Limb (tissue), 2 donors: ENCODE data around the gene TCF12.
"Not testable (repeated sequence)": the region's sequence is repeated elsewhere in the genome, so short reads cannot be mapped to it uniquely, and the experiment has no call there.

Experiments
- DNase-seq, 2 donors: peaks; one replicate each; pipeline ENCODE4 v3.0.0-alpha.2; 2016; ENCODE audit errors: extremely low spot score in 2 of 2

Gene TCF12

DNA sequence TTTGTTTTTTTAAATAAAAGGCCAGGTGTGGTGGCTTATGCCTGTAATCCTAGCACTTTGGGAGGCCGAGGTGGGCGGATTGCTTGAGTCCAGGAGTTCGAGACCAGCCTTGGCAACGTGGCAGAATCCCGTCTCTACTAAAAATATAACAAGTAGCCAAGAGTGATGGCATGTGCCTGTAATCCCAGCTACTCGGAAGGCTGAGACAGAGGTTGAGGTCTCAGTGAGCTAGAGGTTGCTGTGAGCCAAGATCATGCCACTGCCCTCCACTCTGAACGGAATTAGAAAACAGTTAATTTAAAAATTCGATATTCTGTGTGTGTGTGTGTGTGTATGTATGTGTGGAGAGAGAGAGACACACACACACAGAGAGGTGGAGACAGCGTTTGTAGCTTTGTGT, 58.8 kb downstream of the TCF12 start:
- no peak for DNase-seq

DNA sequence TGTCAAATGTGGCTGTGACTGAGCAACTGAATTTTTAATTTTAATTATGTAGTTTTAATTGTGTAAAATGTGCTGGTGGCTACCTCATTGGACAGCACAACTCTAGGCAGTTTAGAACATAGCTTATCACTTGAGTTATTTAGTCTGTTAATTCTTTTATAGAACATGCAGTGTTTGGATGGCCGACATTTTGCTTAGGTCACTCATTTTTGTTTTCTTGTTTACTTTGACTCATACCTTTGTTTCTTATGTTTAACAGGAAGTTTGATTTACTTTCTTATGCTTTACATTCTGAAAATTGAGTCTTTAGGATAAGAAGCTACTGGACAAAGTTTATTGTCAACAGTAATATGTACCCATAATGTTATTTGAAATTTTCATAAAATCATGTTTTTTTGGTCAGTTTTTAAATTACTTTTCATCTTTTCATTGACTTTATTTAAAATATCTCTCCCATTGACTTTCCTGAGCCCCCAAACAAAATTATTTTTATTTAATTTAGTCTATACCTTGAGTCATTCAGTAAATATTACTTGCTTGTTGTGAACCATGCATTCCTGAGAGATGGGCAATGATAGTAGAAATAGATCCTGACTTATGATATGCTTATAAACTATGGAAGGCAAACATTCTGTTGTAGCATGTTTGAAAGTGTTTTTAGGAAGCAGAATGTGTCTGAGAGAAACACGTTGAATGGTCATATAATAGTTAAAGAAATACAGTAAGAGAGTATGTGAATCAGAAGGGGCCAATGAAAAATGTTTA, 60.6 kb downstream of the TCF12 start:
- no peak for DNase-seq

DNA sequence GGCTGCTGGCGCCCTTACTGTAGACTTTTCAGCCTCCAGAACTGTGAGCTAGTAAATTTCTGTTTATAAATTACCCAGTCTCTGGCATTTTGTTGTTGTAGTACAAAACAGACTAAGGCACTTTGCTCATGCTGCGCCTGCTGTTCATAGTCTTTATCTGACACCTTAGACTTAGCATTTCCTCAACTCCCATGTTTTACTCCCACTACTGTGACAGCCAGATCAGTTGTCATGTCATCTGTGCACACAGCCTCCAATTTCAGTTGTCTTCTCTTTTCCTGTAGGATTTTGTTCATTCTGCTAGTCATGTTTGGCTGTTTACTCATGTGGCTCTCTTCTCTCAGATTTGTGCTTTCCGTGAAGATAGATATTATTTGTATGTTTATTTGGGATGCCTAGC, 62.0 kb downstream of the TCF12 start:
- DNase-seq = no peak

DNA sequence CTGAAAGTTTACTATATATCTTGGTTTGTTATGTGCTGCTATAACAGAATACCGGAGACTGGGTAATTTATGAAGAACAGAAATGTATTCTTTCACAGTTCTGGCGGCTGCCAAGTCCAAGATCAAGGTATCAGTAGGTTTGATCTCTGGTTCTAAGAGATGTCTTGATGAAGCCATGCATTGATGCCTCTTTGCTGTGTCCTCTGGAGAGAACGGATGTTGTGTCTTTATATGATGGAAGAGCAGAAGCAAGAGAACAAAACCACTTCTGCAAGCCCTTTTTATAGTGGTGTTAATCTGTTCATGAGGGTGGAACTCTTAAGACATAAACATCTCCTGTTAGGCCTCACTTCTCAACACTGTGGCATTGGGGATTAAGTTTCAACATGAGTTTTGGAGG, 62.7 kb downstream of the TCF12 start:
- no peak for DNase-seq

DNA sequence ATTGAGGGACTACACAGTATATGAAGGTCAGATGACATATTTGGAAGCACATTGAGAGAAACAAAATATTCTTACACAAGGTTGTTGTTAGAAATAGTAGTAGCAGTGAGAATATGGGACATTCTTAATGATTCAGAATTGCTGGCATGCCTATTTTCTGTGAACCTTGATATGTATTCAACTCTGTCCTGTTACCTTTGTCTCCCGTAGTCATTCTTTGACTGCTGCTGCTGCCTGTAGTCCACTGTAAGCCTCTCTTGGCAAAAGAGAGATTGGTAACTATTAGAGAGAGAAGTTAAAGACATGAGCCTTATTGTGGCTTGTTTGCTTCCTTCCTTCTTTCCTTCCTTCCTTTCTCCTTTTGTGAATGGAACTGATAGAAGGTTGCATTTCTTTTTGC, 64.5 kb downstream of the TCF12 start:
- DNase-seq = no peak

DNA sequence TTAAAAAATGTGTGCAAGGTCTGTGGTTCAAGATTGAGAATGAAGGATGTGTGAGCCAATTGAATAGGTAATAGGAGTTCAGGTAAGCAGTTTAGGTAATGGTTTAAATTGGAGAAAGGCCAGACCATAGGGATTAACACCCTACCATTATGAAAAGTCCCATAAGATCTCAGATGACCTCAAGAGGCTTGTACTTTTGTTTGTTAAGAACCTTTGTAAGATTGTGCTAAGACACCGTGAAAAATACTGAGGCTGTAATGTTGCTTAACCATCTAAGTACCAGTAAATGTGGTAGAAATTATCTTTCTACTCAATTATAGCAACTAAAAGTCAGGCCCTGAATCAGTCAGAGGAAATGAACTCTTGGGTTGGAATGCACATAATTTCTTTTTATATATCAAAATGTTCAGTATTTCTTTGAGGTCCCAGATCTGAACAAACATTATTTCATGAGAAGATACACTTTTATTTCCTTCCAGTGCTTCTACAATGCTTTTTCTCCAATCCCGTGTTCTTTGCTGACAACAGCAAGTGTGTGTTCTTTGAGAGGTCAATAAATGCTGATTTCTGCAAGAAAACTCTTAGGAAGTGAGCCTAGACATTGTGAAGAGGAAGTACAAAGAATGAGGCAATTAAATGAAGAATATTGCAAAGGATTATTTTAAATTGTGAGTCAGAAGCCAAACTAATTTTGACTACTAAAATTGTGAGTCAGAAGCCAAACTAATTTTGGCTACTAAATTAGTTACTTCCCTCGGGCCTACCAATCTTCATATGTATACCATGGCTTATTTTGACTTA, 66.4 kb downstream of the TCF12 start:
- no peak for DNase-seq

DNA sequence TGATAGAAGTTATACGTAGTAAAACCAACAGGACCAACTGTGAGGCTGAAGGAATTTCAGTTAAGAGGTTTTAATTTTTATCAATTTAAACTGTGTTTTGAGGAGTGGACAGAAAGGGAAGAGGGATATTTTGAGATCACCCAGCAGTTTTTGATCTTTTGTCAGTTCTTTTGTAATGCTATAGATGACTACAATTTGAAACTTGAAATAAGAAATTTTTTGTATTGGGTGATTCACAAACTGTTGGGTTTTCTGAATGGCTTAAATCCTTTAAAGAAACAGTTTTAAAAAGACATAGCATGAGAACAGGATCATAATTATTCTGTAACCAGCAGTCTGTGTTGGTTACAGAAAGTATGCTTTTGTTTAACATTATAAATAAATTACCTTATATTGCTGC, 67.4 kb downstream of the TCF12 start:
- DNase-seq = no peak

DNA sequence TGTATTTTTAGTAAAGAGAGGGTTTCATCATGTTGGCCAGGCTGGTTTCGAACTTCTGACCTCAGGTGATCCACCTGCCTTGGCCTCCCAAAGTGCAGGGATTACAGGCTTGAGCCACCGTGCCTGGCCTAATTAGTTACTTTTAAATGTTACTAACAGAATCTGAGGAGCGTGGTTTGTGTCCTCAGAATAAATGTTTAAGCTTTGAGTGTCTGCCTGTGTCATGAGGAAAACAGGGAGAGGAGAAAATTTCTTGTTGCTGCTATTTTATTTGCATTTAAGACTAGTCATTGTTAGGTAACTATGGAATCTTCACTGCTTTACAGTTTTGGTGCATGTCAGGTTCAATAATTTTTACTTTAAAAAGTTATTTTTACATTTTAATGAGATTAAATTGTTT, 68.8 kb downstream of the TCF12 start:
- DNase-seq = no peak

DNA sequence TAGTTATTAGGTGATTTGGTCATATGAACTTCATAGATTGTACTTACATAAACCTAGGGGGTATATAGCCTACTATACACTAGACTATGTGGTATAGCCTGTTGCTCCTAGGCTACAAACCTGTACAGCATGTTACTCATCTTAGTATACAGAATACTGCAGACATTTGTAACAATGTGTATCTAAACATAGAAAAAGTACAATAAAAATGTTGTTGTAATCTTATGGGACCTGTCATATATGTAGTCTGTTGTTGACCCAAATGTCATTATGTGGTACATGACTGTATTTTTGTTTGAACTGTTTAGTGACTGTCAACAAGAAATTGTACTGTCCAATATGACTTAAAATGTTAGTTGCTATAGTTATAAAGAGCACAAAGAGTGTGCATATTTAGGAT, 69.8 kb downstream of the TCF12 start:
- no peak for DNase-seq

DNA sequence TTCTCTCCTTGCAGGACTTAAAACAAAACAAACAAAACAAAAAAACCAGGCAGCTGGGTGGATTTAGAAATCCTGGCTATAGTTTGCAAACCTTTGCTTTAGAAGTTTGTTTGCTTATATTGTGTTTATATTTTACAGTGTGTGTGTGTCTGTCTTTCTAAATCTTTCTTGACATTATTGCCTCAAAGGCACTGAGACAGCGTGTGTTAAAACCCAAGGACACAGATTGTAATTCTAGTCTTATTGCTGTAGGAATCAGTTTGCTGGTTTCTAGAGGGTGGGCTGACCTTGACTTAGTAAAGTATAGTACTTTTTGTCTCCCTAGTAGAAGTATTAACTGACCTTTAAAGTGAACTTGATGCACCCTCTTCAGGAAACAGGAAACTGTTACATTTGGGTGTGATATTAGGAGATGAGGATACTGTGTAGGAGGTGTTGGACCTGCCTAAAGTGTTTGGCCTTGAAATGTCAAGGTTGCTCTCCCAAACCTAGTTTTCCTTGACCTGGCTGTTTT, 71.0 kb downstream of the TCF12 start:
- DNase-seq = no peak

DNA sequence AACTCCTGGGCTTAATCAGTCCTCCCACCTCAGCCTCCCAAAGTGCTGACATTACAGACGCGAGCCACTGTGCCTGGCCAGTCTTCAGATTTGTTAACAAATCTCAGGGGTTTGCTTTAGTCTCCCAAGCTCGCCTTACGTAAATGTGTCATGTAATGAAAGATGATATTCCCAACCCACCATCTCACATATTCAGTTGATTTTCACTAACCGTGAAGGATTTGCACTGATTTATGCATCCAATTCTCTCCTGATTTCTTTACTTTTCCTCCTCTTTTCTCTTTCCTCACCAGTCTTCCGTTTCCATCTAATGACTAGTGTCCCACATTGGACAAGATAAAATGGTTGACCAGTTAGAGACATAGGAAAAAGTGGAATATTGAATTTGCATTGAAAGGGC, 72.6 kb downstream of the TCF12 start:
- no peak for DNase-seq

DNA sequence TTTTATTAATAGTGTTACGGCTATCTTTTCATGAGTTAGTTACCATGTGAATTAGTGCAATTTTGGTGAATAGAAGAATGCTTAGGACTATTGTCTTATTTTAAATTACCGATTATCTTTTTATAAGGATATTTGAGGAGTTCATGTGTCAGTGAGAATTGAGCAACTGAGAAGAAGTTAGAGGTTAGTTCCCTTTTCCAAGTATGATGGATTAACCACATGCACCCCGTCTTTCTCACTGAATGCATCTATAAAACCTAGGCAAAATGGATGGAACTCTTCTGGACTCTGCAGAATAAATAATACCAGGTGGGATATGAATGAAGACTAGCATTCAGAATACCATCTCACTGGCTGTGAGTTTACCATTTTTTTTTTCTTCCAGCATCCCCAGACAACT, 74.3 kb downstream of the TCF12 start:
- DNase-seq = no peak

DNA sequence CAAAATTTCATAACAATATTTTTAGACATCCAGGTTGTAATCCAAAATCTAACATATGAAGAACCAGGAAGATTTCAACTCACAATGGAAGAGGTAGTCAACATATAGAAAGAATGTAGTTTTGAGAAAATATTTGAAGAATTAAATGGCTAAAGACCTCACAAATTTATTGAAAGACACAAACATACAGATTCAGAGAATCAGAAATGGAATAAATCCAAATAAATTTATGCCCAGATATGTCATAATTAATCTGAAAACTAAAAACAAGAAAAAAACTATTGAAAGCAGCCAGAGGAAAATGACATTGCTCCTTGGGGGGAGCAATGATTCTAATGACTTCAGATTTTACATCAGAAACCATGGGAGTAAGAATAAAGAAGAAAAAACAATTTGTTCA, 75.8 kb downstream of the TCF12 start:
- DNase-seq = no peak

DNA sequence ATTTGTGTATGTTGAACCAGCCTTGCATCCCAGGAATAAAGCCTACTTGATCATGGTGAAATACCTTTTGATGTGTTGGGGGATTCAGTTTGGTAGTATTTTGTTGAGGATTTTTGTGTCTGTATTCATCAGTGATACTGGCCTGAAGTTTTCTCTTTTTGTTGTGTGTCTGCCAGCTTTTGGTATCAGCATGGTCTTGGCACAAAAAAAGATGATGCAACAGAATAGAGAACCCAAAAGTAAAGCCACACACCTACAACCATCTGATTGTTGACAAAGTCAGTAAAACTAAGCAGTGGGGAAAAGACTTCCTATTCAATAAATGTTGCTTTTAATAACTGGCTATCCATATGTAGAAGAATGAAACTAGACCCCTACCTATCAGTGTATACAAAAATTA, 77.6 kb downstream of the TCF12 start:
- no peak for DNase-seq

DNA sequence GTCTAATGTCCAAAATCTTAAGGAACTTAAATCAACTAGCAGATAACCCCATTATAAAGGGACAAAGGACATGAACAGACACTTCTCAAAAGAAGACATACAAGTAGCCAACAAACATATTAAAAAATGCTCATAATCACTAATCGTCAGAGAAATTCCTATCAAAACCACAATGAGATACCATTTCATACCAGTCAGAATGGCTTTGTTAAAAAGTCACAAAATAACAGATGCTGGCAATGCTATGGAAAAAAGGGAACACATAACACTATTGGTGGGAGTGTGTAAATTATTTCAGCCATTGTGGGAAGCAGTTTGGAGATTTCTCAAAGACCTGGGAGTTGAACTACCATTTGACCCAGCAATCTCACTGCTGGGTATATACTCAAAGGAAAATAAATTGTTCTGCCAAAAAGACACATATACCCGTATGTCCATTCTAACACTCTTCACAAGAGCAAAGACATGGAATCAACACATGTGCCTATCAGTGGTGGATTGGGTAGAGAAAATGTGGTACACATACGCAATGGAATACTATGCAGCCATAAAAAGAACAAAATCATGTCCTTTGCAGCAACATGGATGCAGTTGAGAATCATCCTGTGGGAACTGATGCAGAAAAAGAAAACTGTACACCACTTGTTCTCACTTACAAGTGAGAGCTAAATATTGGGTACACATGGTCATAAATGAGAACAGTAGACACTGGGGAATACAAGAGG, 78.5 kb downstream of the TCF12 start:
- DNase-seq = no peak

DNA sequence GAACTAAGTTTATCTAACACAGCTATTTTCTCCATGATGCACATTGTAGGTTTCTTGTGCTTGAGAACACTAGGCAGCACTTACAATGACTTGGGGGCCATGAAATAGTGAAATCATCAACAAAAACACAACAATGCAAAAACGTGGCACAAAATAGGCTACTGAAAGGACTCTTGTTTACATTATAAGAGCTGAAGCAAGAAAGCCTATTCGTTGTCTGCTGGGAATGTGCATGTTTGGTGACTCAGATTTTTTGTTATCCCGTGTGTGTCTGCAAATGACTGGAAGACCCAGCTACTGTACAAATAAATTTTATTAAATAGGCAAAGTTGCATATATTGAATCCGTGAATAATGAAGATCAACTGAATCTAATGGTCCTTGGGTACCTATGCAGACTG, 85.0 kb downstream of the TCF12 start:
- no peak for DNase-seq

DNA sequence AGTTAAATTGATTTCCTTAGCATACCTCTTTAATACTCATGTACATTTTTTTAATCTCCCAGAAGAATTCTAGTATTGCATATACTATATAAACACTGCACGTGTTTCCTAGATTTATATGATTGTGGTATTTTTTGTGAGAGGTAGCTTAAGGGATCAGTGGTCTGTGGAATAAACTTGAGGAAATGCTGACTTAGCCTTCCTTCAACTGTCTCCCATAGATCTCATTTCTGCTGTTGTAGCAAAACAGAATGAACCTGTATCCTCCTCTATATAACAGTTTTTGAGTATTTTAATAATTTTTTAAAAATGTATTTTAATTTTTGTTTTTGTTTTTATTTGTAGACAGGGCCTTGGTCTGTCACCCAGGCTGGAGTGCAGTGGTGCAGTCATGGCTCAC, 86.8 kb downstream of the TCF12 start:
- DNase-seq = no peak

DNA sequence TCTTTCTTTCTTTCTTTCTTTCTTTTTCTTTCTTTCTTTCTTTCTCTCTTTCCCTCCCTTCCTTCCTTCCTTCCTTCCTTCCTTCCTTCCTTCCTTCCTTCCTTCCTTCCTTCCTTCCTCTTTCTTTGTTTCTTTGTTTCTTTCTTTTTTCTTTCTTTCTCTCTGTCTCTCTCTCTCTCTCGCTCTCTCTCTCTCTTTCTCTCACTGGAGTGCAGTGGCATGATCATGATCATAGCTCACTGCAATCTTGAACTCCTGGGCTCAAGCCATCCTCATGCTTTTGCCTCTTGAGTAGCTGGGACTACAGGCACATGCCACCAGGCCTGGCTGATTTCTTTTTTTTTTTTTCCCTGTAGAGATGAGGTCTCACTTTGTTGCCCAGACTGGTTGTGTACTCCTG, 89.4 kb downstream of the TCF12 start:
- DNase-seq = not testable (repeated sequence)

DNA sequence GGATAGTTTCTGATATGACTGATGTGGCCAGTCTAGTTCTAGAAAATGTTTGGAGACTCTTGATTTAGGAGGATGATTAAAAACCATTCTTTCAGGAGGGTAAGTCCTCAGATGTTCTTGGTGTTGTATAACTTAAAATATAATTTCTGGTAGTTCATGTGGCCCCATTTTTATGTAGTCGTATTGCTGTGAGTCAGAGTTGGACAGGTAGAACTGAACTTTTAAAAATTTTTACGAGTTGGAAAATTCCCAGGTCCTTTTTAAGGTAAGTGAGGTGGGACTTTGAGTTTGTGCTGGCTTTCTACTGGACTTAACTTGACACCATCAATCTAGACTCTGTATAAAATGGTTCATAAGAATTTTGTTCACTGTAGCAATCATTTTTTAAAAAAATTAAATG, 92.3 kb downstream of the TCF12 start:
- DNase-seq = no peak

DNA sequence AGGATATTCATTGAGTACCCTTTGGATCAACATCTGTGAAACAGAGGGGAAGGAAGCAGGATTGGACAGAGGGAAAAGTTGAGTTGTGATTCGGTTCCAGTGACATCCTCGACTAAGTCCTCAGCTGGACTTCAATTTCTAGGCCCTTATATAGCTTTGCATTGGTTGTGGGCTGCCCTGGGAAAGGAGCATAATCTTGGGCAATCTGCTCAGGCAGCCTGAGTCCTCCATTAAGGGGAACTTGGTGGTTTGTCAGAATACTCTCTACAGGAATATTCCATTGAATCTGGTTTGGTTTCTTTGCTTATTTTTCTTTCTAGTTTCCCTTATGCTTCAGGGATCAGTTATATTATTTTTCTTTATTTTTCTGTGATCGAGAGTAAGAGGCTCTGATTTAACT, 94.1 kb downstream of the TCF12 start:
- no peak for DNase-seq

DNA sequence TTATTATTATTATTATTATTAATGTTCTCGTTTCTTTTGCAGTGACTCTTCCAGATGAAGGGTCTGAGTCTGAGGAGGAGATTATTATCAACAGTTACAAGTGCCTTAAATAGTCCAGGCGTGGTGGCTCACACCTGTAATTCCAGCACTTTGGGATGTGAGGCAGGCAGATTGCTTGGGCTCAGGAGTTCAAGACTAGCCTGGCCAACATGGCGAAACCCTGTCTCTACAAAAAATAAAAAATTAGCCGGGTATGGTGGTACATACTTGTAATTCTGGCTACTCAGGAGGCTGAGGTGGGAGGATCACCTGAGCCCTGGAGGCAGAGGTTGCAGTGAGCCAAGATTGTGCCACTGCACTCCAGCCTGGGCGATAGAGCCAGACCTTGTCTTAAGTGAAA, 96.5 kb downstream of the TCF12 start:
- DNase-seq = not testable (repeated sequence)

DNA sequence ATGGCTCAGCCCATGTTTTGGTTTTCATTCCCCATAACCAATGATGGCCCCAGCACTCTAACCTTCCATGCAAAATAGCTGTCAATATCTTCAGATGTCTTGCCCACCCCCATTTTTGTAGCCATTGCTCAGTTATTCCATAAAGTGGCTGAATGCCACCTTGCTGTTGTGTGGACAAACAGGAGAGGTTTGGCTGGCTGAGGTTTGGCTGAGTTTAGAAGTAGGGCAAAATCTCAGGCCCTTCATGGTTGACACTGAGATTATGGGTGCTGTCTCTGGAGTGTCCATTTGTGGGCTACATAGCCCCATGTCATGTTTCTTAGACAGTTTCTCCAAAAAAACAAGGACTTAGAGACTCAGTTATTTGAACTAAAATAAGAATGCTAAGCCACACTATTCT, 96.9 kb downstream of the TCF12 start:
- no peak for DNase-seq
